Epidermal melanocyte (primary cell): Measurements from ENCODE around the gene SEC22C.

Experiments
- DNase-seq: peaks from one replicate; pipeline ENCODE4 v3.0.0; 2011; ENCODE audit warnings: low spot score; ENCODE audit not compliant: insufficient read length

The SEC22C gene

DNA sequence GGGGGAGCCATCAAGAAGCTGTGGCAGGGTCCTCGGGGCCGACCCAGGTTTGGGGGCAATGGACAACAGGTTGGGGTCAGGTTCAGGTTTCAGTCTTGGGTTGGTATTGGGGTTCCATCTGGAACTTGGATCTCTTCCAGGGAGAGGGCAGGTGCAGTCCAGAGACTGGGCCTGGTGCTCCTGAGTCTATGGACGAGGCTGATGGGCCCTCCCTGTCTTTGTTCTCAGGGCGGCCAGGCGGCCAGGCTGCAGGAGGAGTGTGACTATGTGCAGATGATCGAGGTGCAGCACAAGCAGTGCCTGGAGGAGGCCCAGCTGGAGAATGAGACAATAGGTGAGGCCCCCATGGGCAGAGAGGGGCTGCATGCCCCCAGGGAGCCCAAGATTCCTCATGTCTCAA, 68.2 kb downstream of the SEC22C start:
- no peak for DNase-seq

DNA sequence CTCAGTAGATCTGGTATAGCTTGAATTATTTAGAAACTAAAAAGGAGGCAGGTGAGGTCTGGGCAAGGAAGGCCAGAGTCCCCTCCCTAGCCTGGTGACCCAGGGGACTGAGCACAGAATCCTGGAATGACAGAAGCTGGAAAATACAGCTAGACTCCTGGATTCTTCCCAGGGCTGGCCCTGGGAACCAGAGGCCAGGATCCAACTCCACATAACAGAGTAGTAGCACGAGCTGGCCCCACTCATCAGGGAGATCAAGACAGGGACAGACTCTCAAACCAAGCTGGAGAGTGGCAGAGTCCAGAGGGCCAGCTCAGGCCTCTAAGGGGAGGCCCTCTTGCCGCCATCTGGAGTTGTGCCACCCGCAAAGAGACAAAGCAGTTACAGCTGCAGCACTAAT, 68.6 kb downstream of the SEC22C start:
- no peak for DNase-seq

DNA sequence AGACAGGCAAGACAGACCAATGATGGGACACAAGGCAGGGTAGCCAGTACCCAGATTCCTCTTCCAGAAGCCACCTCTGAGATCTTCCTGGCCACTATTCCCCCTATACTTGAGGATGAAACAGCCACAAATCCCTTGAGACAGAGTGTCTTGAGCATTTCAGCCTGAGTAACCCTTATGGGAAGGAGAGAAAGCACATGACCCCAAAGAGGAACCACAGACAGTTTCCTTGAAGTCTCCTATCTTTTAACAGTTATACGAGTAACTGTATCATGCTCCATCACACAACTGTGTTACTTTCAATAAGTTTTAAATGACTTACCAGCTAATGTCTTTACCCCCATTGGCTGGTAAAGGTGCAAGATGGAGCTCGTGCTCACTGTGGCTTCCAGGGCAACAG, 70.0 kb downstream of the SEC22C start:
- DNase-seq = no peak

DNA sequence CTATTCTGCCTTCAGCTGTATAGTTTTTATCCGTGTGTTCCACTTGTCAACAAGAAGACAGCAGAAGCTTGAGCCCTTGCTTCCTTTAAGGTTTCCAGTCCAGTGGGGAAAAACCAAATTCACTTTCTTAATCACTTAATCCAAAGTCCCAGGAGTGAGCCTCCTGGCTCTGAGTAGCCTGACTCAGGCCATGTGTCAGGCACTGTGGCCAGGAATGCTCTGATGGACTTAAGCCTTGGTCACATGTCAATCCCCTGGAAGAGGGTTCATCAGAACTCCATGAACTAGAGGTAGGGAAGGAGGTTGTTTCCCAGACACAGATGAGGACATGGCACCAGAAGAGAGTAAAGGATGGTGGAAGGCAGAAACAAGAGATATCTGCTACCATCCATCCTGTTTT, 70.6 kb downstream of the SEC22C start:
- DNase-seq = no peak

DNA sequence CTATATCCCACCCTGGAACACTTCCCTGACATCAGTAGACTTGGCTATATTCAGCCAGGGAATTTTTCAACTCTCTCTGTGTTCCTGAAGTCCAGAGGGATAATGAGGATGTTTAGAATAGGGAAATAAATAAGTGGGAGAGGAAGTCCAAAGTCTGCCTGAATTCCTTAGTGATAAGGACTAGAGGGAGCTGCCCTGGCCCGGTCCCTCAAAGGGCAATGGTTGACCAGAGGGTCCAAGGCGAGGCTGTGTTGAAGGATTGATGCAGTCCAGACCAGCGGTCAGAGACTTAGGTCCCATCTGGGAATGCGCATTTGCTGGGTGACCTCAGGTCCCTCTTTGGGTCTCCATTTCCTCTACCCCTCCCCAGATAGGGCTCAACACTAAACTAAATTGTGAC, 71.4 kb downstream of the SEC22C start:
- no peak for DNase-seq

DNA sequence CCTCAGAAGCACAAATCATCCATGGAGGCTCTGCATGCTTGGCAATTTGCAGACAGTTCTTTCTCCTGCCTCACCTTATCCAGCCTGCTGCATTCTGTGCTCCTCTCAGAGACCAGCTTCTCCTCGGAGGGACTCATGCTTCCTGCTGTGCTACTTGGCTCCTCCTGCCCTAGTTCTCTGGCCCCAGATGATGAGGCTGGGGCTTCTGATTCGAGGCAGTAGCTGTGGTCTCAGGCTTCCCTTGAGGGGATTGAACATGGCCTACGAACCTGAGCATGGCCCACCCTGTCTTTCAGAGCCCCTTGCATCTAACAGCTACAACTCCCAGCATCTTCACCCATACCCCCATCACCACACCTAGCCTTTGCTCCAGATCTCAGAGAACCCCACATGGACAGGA, 72.7 kb downstream of the SEC22C start:
- no peak for DNase-seq

DNA sequence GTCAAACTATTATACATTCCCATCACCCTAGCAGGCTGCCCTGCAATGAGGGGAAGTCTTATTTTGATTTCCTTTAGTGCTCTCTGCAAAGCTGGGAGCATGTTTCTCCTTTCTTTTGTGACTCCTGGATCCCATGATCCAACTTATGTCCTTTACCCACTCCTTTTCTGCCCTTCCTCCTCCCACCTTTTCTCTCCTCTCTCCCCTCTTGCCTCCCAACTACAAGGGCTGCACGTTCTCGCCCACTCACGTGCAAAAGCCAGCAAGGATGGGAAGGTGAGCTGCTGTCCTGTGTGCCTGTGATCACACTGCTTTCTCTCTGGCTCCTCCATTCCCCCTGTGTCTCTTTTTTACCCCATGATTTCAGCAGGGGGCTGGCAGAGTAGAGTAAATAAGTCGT, 73.2 kb downstream of the SEC22C start:
- DNase-seq = no peak

DNA sequence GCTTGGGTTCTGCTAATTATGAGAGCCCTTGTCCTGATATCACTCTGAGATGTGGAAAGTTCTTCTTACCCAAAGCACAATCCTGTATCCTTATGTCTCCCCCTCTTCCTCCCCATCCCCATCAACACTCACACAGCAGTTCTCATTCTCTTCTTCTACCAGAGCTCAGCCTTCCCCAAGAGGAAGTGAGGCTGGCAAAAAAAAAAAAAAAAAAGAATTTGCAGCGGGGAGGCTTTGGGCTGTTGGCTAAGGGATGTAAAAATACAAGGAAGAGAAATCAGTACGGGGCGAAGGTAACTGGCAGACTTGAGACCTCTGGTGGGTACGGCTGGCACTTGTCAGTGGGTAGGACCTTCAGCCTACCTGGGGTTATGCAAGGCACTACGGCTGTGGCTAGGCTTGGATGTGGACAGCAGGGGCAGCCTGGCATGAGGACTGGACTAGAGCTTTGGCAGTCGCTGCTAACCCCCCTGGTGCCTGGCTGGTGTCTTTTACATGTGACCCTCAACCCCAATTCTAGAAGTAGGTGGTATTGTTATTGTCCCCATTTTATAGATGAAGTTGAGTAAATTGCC, 73.9 kb downstream of the SEC22C start:
- DNase-seq = no peak

DNA sequence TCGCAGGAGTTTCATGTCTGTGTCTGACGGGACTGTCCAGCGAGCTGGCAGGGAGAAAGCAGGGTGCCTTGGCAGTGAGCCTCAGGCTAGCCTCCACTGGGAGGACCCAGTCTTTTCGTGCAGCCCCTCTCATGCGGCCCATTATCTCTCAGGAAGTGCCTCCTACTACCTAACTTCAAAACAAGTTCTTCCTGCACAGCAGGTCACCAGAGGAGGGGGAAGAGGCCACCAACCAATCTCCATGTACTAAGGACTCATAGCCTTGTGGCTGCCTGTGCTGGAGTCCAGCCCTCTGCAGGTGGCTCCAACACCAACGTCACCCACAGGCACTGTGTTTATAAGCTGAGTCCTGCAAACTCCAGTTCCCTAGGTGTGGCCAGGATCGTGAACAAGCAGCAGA, 74.5 kb downstream of the SEC22C start:
- DNase-seq = no peak

DNA sequence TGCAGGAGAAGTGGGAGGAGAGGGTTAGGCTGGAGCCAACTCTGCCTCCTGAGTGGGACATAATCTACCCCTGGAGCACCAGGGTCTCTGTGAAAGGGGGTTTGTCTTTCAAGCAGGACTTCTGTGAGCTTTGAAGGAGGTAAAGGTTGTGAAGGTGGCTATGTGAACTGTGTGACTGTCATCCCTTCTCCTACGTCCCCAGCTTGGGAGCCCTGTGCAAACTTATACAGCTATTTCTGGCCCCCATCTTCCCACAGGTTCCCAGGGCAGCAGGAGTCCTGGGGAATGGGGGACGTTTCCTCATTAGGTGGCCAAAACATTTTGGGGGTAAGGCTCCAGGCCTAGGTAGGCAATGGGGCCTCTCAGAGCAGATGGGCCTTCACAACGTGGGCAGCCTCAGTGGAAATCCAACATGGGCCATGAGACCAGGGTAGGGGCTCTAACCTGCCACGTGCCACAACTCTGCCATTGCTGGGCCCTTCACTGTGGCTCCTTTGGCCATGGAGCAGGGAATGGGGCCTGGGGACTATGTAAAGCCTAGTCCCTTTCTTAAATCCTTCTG, 75.8 kb downstream of the SEC22C start:
- no peak for DNase-seq

DNA sequence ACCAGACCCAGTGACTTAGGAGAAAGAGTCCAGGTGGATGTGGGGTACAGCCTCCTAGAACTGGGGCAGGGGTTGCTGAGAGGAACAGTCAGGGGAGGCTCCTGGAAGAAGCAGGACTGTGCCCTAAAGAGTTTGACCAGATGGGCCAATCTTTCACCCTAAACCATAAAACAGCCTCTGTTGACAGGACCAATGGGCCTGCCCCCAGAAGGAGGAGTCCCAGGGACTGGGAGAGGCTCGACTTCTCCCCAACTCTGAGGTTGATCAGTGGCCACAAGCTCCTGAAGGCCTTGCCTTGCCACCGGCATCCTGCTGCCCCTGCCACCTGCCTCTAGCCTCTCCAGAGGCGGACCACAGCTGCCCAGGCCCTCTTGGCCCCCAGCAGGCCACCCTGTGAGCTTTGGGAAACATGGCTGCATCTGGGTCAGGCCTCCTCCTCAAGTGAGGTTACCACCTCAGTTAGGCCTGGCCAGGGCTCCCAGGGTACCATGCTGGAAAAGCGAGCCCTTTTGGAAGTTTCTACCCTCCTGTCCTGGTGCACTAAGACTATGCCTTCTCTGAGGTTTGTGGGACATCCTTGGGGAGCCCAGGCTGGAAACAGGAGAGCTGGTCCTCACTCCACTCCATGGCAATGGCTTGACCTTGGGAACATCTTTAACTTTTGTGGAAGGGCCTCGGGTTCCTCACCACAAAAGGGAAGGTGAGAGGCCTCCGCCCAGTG, 76.5 kb downstream of the SEC22C start:
- no peak for DNase-seq

DNA sequence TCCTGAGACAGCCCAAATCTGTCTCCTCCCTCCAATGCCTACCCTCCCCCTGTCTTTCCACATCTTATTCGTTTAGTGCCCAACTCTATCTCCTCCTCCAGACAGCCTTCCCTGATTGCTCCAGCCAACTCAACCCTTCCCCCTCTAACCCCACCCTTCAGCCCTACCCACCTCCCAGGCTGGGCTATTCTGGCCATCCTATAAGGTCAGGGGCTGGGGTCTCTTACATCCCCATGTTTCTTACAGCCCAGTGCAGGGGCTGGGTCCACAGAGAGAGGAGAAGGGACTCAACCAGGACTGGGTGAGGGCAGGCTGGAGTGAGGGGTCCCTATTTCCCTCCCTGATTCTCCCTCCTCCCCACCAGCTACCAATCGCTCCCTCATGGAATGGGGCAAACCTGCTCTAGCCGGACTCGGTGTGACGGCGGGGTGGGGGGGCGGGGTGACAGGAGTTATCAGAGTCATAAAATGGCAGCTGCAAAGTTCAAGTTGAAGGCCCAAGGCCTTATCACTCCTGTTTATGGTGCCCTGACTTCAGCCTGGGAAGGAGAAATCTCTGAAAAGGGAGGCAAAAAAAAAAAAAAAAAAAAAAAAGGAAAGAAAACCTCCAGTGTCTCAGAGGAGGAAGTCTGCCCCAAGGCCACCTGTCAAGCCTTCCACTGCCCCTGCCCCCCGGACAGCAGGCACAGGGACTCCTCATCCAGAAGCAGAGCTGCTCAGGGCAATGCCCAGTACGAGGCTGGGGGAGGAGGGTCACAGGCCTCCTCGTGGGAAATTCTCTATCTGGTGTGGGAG, 77.2 kb downstream of the SEC22C start:
- DNase-seq = no peak

DNA sequence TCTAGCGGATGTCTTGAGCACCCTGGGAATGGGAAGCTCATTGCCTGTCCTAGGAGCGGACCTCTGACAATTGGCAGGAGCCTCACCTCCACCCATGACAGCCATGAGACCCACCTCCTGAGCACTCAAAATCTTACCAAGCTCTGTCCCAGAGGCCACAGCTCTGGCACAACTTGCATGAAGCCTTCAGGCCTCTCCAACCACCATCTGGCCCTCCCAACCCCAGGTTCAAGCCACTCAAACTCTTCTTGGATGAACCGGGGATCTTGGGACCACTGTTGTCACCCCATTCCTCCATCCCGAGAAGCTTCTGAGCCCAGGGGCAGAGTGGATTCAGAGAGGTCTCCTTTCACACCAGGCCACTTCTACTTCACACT, 77.8 kb downstream of the SEC22C start:
- no peak for DNase-seq

DNA sequence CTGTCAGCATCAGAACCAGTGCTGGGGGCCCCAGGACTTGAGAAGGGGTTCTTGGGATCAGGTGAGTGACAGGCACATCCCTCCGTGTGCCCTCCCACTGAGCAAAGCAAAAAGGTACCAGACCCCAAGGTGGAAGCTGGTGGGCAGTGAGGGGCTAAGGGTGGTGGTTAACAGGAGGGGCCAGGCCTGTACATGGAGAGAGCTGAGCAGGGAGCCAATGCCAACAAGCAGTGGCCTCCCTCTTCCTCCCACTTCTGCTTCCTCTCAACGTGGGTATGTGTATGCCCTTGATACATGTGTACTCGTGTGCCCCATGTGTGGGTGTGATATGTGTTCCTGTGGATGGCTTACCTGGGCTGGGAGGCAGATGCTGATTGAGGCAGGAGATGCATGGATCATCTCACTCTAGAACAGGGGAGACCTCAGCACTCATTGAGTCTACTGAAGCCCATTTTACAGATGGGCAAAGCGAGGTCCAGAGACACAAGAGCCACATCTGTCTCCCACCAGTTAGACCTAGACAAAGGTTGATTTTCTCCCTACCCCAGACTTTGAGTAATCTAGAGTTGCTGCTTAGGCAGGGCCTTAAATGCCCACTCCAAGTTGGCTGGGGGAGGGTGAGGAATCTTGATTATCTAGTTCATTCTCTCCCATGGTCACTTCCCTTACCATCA, 78.4 kb downstream of the SEC22C start:
- no peak for DNase-seq

DNA sequence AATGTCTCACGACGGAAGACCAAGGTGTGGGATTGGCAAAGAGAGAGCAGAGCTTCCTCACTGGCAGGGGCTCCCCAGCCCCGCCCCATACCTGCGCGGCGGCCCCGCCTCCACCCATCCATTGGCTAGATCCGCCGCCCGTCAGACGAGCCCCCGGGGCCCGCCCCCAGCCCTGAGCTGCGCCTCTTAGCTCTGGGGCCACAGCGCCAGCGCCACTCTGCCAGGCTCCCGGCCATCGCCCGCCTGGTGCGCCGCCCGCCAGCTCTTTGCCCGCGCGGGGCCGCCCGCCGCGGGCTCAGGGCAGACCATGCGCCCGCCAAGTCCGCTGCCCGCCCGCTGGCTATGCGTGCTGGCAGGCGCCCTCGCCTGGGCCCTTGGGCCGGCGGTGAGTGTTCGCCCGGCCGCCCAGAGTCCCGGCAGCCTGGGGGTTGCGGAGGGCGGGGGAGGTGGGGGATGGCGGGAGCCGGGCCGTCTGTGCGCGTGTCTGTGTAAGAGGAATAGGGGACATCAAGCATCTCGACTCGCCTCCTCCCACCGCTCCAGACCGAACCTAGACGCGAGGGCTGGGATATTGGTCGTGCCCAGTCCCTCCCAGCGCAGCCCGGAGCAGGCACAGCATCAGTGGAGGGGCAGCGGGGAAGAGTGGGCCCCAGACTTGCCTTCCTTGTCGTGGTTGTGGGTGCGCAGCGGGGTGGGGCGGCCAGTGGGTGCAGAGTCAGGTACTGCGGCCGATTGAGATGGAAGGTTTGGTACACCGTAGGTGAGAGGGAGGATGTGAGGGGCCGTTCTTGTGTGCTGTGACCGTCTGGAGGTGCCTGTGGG, 79.1 kb downstream of the SEC22C start, which contains the start of gene VIPR1:
Gene VIPR1 (plus strand): TSS at position 215 of the 822 bp plus-strand sequence. CDS start 93 bp downstream, at position 308.
- no peak for DNase-seq

DNA sequence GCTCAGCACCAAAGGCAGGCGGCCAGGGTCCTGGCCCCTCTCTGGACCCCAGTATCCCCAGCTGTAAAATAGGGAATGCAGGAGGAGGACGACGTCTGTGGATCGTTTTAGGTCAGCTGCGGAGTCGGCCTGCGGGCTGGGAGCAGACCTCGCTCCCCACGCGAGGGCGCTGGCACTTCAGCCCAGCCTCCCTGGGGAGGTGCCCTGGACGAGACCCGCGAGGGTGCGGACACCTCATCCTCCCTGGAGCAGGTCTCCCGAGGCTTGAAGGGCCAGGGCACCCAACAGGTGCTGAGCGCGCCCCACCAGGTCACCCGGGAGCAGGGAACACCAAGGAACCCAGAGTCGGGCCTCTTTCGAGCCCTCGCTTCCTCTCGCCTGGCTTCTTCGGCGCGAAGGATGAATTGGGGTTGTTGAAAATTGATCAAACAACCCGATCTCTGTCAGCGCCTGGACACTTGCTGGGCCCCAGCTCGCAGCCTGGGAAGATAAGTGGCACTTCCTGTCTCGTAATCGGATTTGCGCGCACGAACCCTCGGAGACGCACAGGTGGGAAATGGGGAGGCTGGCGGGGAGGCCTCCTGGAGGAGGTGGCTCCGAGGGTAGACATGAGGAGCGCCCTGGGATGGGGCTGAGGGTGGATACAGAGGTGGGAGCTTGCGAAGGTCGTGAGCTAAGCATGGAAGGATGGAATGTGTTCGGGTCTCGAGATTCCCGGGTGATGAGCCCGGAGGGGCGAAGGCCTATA, 79.9 kb downstream of the SEC22C start:
- DNase-seq = no peak

DNA sequence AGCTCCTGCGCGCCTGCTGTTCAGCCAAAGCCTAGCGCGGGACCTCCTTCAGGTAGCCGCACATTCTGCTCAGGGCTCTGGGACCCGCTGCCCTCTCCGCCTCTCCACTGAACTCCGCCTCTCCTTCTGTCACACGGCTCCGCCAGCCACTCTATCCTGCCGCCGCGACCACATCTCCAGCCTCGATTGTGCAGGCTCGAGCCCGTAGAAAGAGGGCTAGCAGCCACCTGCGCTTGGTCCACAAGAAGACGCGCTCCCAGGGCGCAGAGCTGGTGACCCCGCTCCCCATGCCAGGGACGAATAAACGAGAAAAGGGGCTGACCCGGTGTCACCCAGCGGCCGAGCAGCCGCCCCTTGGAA, 80.5 kb downstream of the SEC22C start:
- no peak for DNase-seq

DNA sequence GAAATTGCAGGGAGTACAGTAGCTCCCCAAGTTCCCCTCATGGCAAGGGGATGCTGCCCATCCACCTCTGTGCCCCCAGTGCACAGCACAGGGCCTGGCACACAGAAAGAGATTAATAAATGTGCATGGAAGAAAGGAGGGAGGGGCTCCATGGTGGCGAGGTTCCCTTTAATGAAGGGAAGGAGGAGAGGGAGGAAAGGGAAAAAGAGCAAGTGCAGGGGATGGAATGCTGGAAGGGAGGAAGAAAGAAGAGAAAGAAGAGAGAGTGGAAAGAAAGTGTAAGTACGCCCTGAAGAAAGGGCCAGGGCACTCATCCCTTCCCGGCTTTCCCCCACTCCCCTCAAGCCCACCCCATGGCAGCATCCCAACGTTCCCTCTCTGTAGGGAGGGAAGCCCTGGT, 80.9 kb downstream of the SEC22C start:
- no peak for DNase-seq

DNA sequence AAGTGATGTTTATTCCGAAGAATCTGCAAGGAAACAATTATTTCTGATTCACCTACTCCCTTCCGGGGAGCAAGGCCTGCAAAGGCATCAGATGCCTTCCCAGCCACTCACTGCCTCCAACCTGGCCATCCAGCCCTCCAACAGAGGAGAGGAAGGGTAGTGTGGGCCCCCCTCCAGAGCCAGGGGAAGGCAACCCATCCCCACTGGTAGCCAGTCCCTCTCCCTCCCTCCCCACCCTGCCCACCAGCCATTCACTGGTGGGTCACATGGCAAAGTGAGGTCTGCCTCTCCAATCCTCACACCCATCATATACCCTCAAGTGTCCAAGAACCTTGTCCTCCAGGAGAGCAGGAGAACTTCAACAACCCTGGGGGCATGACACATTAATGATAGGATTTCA, 81.7 kb downstream of the SEC22C start:
- no peak for DNase-seq

DNA sequence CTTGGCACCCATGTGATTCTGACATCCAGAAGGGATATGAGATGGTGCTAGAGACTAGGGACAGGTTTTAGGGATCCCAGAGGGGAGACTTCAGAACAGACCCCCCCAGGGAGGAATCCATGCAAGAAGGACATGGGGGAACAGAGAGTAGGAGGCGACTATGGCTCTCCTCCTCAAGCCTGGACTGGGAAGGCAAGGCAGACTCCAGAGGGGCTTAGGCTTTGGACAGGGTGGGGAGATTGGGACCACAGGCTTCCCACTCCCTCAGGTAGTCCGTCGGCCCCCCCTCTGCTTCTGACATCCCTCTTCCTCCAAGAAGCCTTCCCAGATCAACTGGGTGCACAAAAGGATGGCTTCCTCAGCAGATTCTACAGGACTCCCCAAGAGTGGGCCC, 82.3 kb downstream of the SEC22C start:
- no peak for DNase-seq
